GM21717 (cell line): ENCODE results near the gene NFKB2.

Source experiments
- ATAC-seq: cut with Tn5 transposase; IDR thresholded peaks from one replicate; pipeline ENCODE4 v1.9.1; 2021; ENCODE audit warnings: mild to moderate bottlenecking, moderate library complexity; ENCODE audit not compliant: unreplicated experiment

NFKB2 gene

GRCh38 chr10:102420714-102421506 lies 25.4 kb downstream of the NFKB2 start, which contains the start of gene FBXL15:
Gene FBXL15, plus strand, starts transcription at chr10:102420836. Its CDS starts 294 bp downstream, at chr10:102421130.
- ATAC-seq: peak; percentile 46

- ATAC-seq: no peak
Observed at GRCh38 chr10:102421507-102421756, 25.9 kb downstream of the NFKB2 start.

- no peak for ATAC-seq
Observed at GRCh38 chr10:102421757-102422512, 26.4 kb downstream of the NFKB2 start.

- no peak for ATAC-seq
Observed at GRCh38 chr10:102422545-102423129, 27.1 kb downstream of the NFKB2 start.

GRCh38 chr10:102423372-102423968 lies 28.0 kb downstream of the NFKB2 start:
- no peak for ATAC-seq

GRCh38 chr10:102424145-102424544 lies 28.6 kb downstream of the NFKB2 start:
- no peak for ATAC-seq

- no peak for ATAC-seq
Observed at GRCh38 chr10:102424916-102425315, 29.4 kb downstream of the NFKB2 start.

- ATAC-seq: no peak
Observed at GRCh38 chr10:102425444-102425843, 29.9 kb downstream of the NFKB2 start.

- no peak for ATAC-seq
Observed at GRCh38 chr10:102426803-102427287, 31.3 kb downstream of the NFKB2 start.

GRCh38 chr10:102429468-102429867 lies 34.0 kb downstream of the NFKB2 start:
- no peak for ATAC-seq

GRCh38 chr10:102431452-102432124 lies 36.1 kb downstream of the NFKB2 start:
- ATAC-seq: no peak

- ATAC-seq: peak; percentile 77
Observed at GRCh38 chr10:102432162-102432950, 36.9 kb downstream of the NFKB2 start, which contains the start of gene CUEDC2. Gene CUEDC2, minus strand, starts transcription at chr10:102432574. Its CDS starts 7,386 bp downstream, at chr10:102425188.

GRCh38 chr10:102433619-102434046 lies 38.1 kb downstream of the NFKB2 start:
- ATAC-seq: no peak

- no peak for ATAC-seq
Observed at GRCh38 chr10:102434394-102435132, 39.1 kb downstream of the NFKB2 start.

GRCh38 chr10:102435133-102435497 lies 39.6 kb downstream of the NFKB2 start:
- no peak for ATAC-seq

GRCh38 chr10:102435529-102436233 lies 40.2 kb downstream of the NFKB2 start:
- ATAC-seq: no peak

- no peak for ATAC-seq
Observed at GRCh38 chr10:102436312-102436711, 40.8 kb downstream of the NFKB2 start.

GRCh38 chr10:102437515-102437914 lies 42.0 kb downstream of the NFKB2 start:
- ATAC-seq: no peak

- ATAC-seq: no peak
Observed at GRCh38 chr10:102438374-102438773, 42.9 kb downstream of the NFKB2 start.
